Gastrocnemius medialis (tissue), 4 donors: Measurements from ENCODE around the gene FAM234A. TPM values are rescaled to one million over a fixed set of nuclear protein-coding genes. Genes with fewer than 3 reads are reported as not detected.
A peak's percentile ranks its signal among the peaks of the same experiment; 100 is the strongest.
"Not testable (repeated sequence)": the region's sequence is repeated elsewhere in the genome, so short reads cannot be mapped to it uniquely, and the experiment has no call there.

Experiments
- ATAC-seq, 2 donors: fragments of 150-250 bp; one replicate each; pipeline ENCODE4 v1.9.1; 2016
- DNase-seq, 2 donors: peaks; one replicate each; pipeline ENCODE4 v3.0.0-alpha.2; 2019
- H3K27ac ChIP-seq, 4 donors: fragments of 200-600 bp; sonication (generic); 1 replicate in 1 of 4; 2 replicates in 3 of 4; pipeline ENCODE4 v1.5.1; 2016 to 2018; ENCODE audit warnings: mild to moderate bottlenecking in 2 of 4, moderate library complexity in 1 of 4
- H3K27me3 ChIP-seq, 3 donors: fragments of 200-600 bp; sonication (generic) in 2 of 3; 1 replicate in 1 of 3; 2 replicates in 2 of 3; pipeline versions ENCODE4 v1.5.1 to v1.6.0; 2016 to 2019; ENCODE audit warnings: mild to moderate bottlenecking in 1 of 3, moderate library complexity in 1 of 3
- H3K36me3 ChIP-seq, 2 donors: fragments of 200-600 bp; sonication (generic) in 1 of 2; one replicate each; pipeline ENCODE4 v1.5.1; 2017 to 2018
- H3K4me1 ChIP-seq, 2 donors: fragments of 200-600 bp; sonication (generic) in 1 of 2; one replicate each; pipeline ENCODE4 v1.5.1; 2016 to 2017; ENCODE audit warnings: mild to moderate bottlenecking in 2 of 2
- H3K4me3 ChIP-seq, 4 donors: fragments of 200-600 bp; sonication (generic) in 3 of 4; 1 replicate in 1 of 4; 2 replicates in 3 of 4; pipeline ENCODE4 v1.5.1; 2016 to 2019; ENCODE audit warnings: mild to moderate bottlenecking in 2 of 4
- H3K9me3 ChIP-seq, 3 donors: fragments of 200-600 bp; sonication (generic) in 2 of 3; 1 replicate in 1 of 3; 2 replicates in 2 of 3; pipeline ENCODE4 v1.5.1; 2016 to 2019
- CTCF ChIP-seq, 5 experiments: fragments of 450-650 bp in 3 of 5; fragments of 200-600 bp in 2 of 5; sonication (generic) in 2 of 5; IDR thresholded peaks in 4 of 5; conservative IDR thresholded peaks in 1 of 5; 1 replicate in 4 of 5; 2 replicates in 1 of 5; pipeline ENCODE4 v1.5.1; 2016 to 2019; ENCODE audit warnings: antibody characterized with exemption in 5 of 5, mild to moderate bottlenecking in 3 of 5, moderate library complexity in 3 of 5
- POLR2A ChIP-seq, 2 donors: fragments of 450-650 bp; IDR thresholded peaks; one replicate each; pipeline ENCODE4 v1.6.1; 2017; ENCODE audit warnings: antibody characterized with exemption in 2 of 2, mild to moderate bottlenecking in 2 of 2, moderate library complexity in 2 of 2
- in situ Hi-C, 4 donors: fragments of 200-750 bp; cut with MboI; loops; one replicate each; pipeline versions ENCODE4 v1.15.0 to v1.8.0; 2017; ENCODE audit warnings: low sequenced_read_pairs in 4 of 4
- intact Hi-C: fragments of 100-400 bp; cut with DNase I; formaldehyde crosslinking; loops from one replicate; pipeline ENCODE4 v1.15.1; 2023; ENCODE audit warnings: low total_unique reads
- total RNA-seq, 4 donors: library from RNA; depleted of rRNA; stranded (reverse); fragments of >200 nt; gene quantifications; one replicate each; pipeline versions ENCODE4 v1.1.0 to v1.2.3, GENCODE V29; 2016

Gene FAM234A
- total RNA-seq, 4 donors from 2014 or later, result 85.2 to 288 (median 251) TPM

GRCh38 chr16:228852-229730, 5.5 kb upstream of the FAM234A start, which contains the start of gene LUC7L:
Gene LUC7L (minus strand): TSS chr16:229449. CDS start chr16:229339, 110 bp downstream.
- peak; percentile 94 for ATAC-seq

GRCh38 chr16:229731-230281, 4.8 kb upstream of the FAM234A start:
- TF ChIP-seq POLR2A (IDR thresholded peaks at IDR 0.05) (no peak), CTCF (IDR thresholded peaks at IDR 0.05 in 4 of 5, conservative IDR thresholded peaks at IDR 0.05 in 1 of 5) (no peak)

More at GRCh38 chr16:228852-229730, 5.5 kb upstream of the FAM234A start, which contains the start of gene LUC7L:
- peak; percentile 77 to 81 for DNase-seq
- no peak for TF ChIP-seq CTCF (IDR thresholded peaks at IDR 0.05 in 4 of 5, conservative IDR thresholded peaks at IDR 0.05 in 1 of 5)
- peak; percentile 98 for TF ChIP-seq POLR2A (IDR thresholded peaks at IDR 0.05)
- Histone ChIP-seq H3K4me3 (peak within 1 kb of the TSS; percentile 73 to 93 (median 90)), H3K27ac (peak within 1 kb of the TSS; percentile 92 to 98 (median 94)), H3K27me3 (no peaks in the 10 kb centered on the region), H3K9me3 (no peaks in the 10 kb centered on the region), H3K4me1 (peaks cover 10 to 18% of the 10 kb centered on the region in 2 donors), H3K36me3 (peaks cover 6 to 39% of the 10 kb centered on the region in 2 donors)
- intact Hi-C loops (no loop called here), in situ Hi-C loops (no loop called here)

GRCh38 chr16:230351-230750, 4.3 kb upstream of the FAM234A start:
- Histone ChIP-seq H3K36me3 (peaks cover 6 to 26% of the 10 kb centered on the region in 2 donors), H3K4me1 (peaks cover 12 to 18% of the 10 kb centered on the region in 2 donors)
- H3K27ac ChIP-seq, DNase-seq, H3K9me3 ChIP-seq, H3K4me3 ChIP-seq, in situ Hi-C loops, H3K27me3 ChIP-seq, ATAC-seq: not testable (repeated sequence)
- intact Hi-C loops, result loop anchor here (10.0 kb wide), 1 partner anchor 414 kb away; the partner anchor contains the start of genes MCRIP2 and WDR90

More at GRCh38 chr16:229731-230281, 4.8 kb upstream of the FAM234A start:
- in situ Hi-C loops (no loop called here), intact Hi-C loops (loop anchor here (10.0 kb wide), 1 partner anchor 415 kb away; the partner anchor contains the start of genes MCRIP2 and WDR90)
- Histone ChIP-seq H3K9me3 (no peaks in the 10 kb centered on the region), H3K36me3 (peaks cover 6 to 32% of the 10 kb centered on the region in 2 donors), H3K27me3 (no peaks in the 10 kb centered on the region), H3K4me1 (peaks cover 10 to 18% of the 10 kb centered on the region in 2 donors), H3K4me3 (peak overlapping the region; percentile 73 to 93 (median 90)), H3K27ac (peak overlapping the region; percentile 92 to 98 (median 94))
- no peak for ATAC-seq
- DNase-seq, result no peak

GRCh38 chr16:230949-231348, 3.7 kb upstream of the FAM234A start:
- no peak for DNase-seq
- H3K27ac ChIP-seq, result no peak overlapping the region
- H3K4me3 ChIP-seq, result no peak overlapping the region
- TF ChIP-seq POLR2A (IDR thresholded peaks at IDR 0.05) (no peak), CTCF (IDR thresholded peaks at IDR 0.05 in 4 of 5, conservative IDR thresholded peaks at IDR 0.05 in 1 of 5) (no peak)
- intact Hi-C loops, result loop anchor here (10.0 kb wide), 1 partner anchor 414 kb away; the partner anchor contains the start of genes MCRIP2 and WDR90
- no peaks in the 10 kb centered on the region for H3K9me3 ChIP-seq
- H3K4me1 ChIP-seq, result peaks cover 18 to 24% of the 10 kb centered on the region in 2 donors
- peaks cover 6 to 20% of the 10 kb centered on the region in 2 donors for H3K36me3 ChIP-seq
- ATAC-seq, result no peak
- H3K27me3 ChIP-seq, result no peaks in the 10 kb centered on the region
- in situ Hi-C loops, result no loop called here

GRCh38 chr16:239948-240277, 5.3 kb downstream of the FAM234A start:
- Histone ChIP-seq H3K36me3 (no peaks in the 10 kb centered on the region), H3K4me1 (peaks cover 42 to 63% of the 10 kb centered on the region in 2 donors), H3K4me3 (no peak overlapping the region), H3K27ac (peak overlapping the region; percentile 78 to 89 (median 86)), H3K27me3 (no peaks in the 10 kb centered on the region), H3K9me3 (no peaks in the 10 kb centered on the region)
- TF ChIP-seq POLR2A (IDR thresholded peaks at IDR 0.05) (no peak), CTCF (IDR thresholded peaks at IDR 0.05 in 4 of 5, conservative IDR thresholded peaks at IDR 0.05 in 1 of 5) (no peak)
- in situ Hi-C loops (no loop called here), intact Hi-C loops (loop anchor here (10.0 kb wide), 1 partner anchor 405 kb away; the partner anchor contains the start of genes MCRIP2 and WDR90)
- ATAC-seq (peak; percentile 18 to 54), DNase-seq (peak in 1 of 2 donors; percentile 29)
